Adrenal gland (tissue), 5 donors: ENCODE results near the gene BRME1.

Experiments
- POLR2A ChIP-seq, 2 donors: fragments of 450-650 bp; IDR thresholded peaks; one replicate each; pipeline ENCODE4 v1.6.1; 2017; ENCODE audit warnings: antibody characterized with exemption in 2 of 2, mild to moderate bottlenecking in 2 of 2, moderate library complexity in 1 of 2
- TF ChIP-seq, protein P1 (sequence below), 6 experiments: fragments of 450-650 bp in 4 of 6; fragments of 200-600 bp in 2 of 6; sonication (generic) in 1 of 6; IDR thresholded peaks; 1 replicate in 5 of 6; 2 replicates in 1 of 6; pipeline versions ENCODE4 v1.5.1 to v1.8.0; 2016 to 2021; ENCODE audit warnings: antibody characterized with exemption in 6 of 6, mild to moderate bottlenecking in 2 of 6, moderate library complexity in 1 of 6
- donor health status: DM: no; HTN: no; CAD: no.

DNA sequence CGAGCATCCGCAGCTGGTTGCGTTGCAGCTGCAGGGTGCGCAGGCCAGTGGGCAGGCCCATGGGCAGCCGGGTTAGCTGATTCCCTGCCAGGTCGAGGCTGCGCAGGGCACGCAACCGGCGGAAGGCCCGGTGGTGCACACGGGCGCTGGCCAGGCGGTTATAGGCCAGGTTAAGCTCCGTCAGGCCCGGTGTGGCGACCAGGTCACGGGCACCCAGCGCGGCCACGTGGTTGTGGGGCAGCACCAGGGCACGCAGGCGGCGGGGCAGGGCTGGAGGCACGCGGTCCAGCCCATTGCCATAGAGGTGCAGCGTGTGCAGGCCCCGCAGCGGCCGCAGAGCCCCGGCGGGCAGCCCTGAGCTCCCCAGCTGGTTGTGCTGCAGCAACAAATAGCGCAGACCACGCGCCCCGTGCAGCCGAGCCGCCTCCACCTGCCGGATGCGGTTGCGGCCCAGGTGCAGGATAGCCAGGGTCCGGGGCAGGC lies 27.0 kb upstream of the BRME1 start:
- TF ChIP-seq, protein P1, sequence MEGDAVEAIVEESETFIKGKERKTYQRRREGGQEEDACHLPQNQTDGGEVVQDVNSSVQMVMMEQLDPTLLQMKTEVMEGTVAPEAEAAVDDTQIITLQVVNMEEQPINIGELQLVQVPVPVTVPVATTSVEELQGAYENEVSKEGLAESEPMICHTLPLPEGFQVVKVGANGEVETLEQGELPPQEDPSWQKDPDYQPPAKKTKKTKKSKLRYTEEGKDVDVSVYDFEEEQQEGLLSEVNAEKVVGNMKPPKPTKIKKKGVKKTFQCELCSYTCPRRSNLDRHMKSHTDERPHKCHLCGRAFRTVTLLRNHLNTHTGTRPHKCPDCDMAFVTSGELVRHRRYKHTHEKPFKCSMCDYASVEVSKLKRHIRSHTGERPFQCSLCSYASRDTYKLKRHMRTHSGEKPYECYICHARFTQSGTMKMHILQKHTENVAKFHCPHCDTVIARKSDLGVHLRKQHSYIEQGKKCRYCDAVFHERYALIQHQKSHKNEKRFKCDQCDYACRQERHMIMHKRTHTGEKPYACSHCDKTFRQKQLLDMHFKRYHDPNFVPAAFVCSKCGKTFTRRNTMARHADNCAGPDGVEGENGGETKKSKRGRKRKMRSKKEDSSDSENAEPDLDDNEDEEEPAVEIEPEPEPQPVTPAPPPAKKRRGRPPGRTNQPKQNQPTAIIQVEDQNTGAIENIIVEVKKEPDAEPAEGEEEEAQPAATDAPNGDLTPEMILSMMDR (IDR thresholded peaks at IDR 0.05), result no peak
- TF ChIP-seq POLR2A (IDR thresholded peaks at IDR 0.05), result no peak
